SJSA1 (cell line): Measurements from ENCODE around the gene KCNJ14. TPM values are rescaled to one million over a fixed set of nuclear protein-coding genes. Genes with fewer than 3 reads are reported as not detected.

Experiments used
- DNase-seq, 2 experiments: peaks; one replicate each; pipeline ENCODE4 v3.0.0-alpha.2; 2015 to 2020; ENCODE audit warnings: low spot score in 2 of 2, low read depth in 1 of 2
- H3K27ac ChIP-seq: fragments of 250-450 bp; sonication (Bioruptor Pico); 2 replicates; pipeline ENCODE4 v1.5.1; 2020; ENCODE audit warnings: mild to moderate bottlenecking, moderate library complexity
- H3K27me3 ChIP-seq: fragments of 250-450 bp; sonication (Bioruptor Pico); replicated peaks from 2 replicates; pipeline ENCODE4 v1.5.1; 2020; ENCODE audit warnings: mild to moderate bottlenecking, moderate library complexity
- H3K36me3 ChIP-seq: fragments of 250-450 bp; sonication (Bioruptor Pico); 2 replicates; pipeline ENCODE4 v1.5.1; 2020; ENCODE audit warnings: mild to moderate bottlenecking
- H3K4me1 ChIP-seq: fragments of 250-450 bp; sonication (Bioruptor Pico); replicated peaks from 2 replicates; pipeline ENCODE4 v1.6.1; 2021; ENCODE audit warnings: mild to moderate bottlenecking
- H3K4me3 ChIP-seq: fragments of 250-450 bp; sonication (Bioruptor Pico); 2 replicates; pipeline ENCODE4 v1.5.1; 2020; ENCODE audit warnings: mild to moderate bottlenecking
- H3K9me3 ChIP-seq: fragments of 250-450 bp; sonication (Bioruptor Pico); replicated peaks from 2 replicates; pipeline ENCODE4 v1.5.1; 2020; ENCODE audit warnings: mild to moderate bottlenecking
- total RNA-seq: library from RNA; depleted of rRNA; stranded (reverse); fragments of >200 nt; shearing (Covaris generic); gene quantifications from 2 replicates; pipeline ENCODE4 v1.2.3, GENCODE V29; 2014

The KCNJ14 gene
- total RNA-seq, 1 experiment from 2014 or later, result 0.55 TPM

DNA sequence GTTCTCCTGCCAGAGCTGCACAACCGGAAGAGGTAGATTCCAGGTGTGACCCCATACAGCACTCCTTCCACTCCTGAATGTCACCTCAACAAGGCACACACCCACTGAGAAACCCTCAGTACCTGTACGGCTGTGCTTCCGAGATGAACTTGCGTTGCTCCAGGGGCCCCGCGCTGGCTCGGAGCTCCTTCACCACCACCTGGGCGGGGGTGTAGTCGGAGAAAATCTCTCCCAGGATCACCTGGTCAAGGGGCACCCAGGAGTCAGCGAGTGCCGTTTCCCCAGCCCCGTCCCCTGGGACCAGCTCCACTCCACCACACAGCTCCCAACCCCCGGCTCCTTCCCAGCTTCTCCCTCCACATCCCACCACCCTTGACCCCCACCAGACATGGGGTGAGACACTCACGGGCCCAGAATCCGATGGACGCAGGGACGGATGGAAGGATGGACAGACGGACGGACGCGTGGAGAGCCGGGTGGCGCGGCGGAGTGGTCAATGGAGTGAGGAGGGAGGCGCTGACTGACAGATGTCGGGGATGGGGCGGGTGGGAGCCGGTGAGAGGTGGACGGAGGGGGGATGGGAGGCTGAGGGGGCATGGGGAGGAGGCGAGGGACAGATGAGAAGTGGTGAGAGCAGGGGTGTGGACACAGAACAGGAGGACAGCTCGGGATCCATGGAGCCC lies 53.5 kb downstream of the KCNJ14 start:
- H3K27ac ChIP-seq, result no peak overlapping the region
- H3K9me3 ChIP-seq, result 0 out of 2 replicates have a peak, but pooled peaks cover 2% of the 10 kb centered on the region
- no peak for DNase-seq
- H3K27me3 ChIP-seq, result peaks cover 41% of the 10 kb centered on the region
- no peaks in the 10 kb centered on the region for H3K36me3 ChIP-seq
- H3K4me3 ChIP-seq, result no peak overlapping the region
- H3K4me1 ChIP-seq, result 0 out of 2 replicates have a peak, but pooled peaks cover 3% of the 10 kb centered on the region

DNA sequence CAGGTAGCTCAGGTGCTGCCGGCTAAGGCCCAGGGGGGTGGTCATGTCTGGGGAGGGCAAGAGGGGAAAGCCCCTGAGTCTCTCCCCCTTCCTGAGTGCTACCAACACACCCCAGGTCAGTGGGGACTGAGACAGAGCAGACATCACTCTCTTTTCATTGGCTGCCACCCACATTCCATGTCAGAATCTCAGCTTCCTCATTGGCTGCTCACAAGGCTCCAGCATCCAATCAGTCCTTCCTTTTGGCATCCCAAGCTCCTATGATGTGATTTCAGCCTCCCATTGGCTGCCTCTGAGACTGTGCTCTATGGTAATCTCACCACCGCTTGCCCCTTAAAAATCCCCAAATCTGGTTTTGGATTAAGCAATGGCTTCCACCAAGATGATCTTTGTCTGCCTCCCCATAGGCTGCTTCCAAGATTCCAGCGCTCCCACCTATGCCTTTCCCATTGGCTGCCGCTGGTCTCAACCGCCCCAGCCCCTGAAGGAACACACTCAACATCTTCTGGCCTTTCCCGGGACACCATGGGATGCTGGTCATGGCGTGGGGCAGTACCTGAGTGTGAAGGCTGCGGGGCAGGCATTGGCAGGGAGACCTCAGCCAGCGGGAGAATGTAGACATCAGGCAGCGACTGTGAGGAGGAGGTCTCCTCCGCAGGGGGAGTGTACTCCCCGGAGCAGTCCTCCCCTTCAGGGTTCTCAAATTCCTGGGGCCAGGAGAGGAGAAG lies 54.3 kb downstream of the KCNJ14 start:
- Histone ChIP-seq H3K9me3 (0 out of 2 replicates have a peak, but pooled peaks cover 2% of the 10 kb centered on the region), H3K27me3 (peaks cover 43% of the 10 kb centered on the region), H3K4me3 (no peak overlapping the region), H3K36me3 (no peaks in the 10 kb centered on the region), H3K4me1 (0 out of 2 replicates have a peak, but pooled peaks cover 3% of the 10 kb centered on the region), H3K27ac (no peak overlapping the region)
- DNase-seq, result no peak

DNA sequence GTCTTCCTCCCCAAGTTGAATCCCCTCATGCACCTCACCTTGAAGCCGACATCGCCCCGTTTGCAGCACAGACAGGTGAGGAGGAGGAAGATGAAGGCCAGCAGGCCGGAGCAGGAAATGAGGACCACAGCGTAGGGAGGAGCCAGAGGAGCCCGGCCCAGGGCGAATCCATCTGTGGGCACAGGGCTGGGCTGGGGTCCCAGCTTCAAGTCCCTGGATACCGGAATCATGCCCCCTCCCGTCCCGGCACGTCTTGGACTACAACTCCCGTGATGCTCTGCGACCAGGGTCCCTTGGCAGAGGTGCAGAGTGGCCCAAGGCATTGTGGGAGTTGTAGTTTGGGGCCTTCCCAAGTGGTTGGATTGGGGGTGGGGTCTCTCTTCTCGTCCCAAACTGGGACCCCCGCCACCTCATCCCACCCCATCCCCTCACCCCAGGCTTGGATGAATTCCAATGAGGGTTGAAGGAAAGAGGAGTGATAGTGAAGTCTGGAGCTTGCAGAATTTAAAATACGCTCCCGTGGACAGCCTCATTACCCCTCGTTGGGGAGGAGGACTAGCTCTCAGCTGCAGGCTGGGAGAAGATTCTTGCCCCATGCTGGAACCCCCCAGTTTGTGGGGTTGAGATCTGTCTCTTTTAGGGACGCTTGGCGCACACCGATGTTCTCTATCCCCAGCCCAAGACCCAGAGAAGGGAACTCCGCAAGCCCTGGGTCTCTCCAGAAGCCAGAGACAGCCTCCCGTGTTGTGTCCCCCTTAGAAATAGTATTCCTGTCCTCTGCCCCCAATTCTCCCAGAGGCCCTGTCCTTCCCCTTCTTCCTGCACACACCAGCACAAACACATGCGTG lies 55.3 kb downstream of the KCNJ14 start:
- Histone ChIP-seq H3K27ac (no peak overlapping the region), H3K4me1 (0 out of 2 replicates have a peak, but pooled peaks cover 3% of the 10 kb centered on the region), H3K4me3 (no peak overlapping the region), H3K27me3 (peaks cover 43% of the 10 kb centered on the region), H3K36me3 (no peaks in the 10 kb centered on the region), H3K9me3 (0 out of 2 replicates have a peak, but pooled peaks cover 2% of the 10 kb centered on the region)
- no peak for DNase-seq

DNA sequence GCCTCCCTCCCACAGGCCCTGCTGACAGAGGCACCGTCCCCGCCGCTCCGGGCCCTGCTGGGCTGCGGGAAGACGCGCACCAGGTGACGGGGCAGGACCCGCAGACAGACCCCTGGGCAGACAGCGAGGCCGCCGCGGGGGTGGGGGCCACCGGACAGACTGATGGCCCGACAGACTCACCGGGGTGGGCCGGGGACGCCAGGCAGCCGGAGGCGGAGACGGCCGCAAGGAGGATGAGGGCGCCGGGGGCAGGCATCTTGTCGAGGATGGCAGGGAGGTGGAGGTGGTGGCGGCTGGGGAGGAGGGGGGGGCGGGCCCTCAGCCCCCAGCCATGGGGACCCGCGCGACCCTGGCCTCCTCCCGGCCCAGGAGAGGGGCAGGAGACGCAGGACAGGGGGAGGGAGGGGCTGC lies 56.0 kb downstream of the KCNJ14 start:
- Histone ChIP-seq H3K4me1 (0 out of 2 replicates have a peak, but pooled peaks cover 3% of the 10 kb centered on the region), H3K27ac (no peak overlapping the region), H3K27me3 (peaks cover 43% of the 10 kb centered on the region), H3K4me3 (no peak overlapping the region), H3K9me3 (0 out of 2 replicates have a peak, but pooled peaks cover 2% of the 10 kb centered on the region), H3K36me3 (no peaks in the 10 kb centered on the region)
- DNase-seq, result no peak

DNA sequence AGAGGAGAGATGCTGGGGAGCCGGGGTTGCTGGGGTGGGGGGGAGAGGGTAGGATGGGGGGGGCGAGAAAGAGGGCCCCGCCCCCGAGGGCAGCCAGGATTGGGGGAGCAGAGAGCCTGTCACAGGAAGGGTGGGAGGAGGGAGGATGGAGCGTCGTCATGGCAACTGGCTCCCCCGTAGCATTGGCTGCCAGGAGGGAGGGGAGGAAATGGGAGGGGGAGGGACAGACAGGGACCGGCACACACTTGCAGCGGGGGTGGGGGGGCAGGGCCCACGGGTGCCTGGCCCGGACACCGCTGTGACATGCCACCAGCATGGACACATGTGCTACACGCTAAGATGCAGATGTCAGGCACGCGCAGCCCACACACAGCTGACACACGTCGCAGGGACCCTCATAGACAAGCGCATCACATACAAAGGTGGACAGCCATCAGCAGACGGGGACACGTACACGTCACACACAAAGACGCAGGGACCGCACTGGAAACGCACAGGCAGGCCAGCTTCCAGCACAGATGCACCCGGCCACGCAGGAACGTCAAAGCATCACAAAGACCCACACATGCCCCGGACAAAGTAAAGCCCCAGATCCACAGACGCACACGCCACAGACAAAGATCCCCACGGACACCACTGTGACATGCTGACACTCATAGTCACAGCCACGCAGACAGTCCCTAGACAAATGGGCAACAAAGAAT lies 56.6 kb downstream of the KCNJ14 start, which contains the start of gene LMTK3:
LMTK3 (minus strand) TSS at position 36 of the 704 bp plus-strand sequence. CDS start 259 bp downstream, outside the sequence.
- DNase-seq, result no peak
- 0 out of 2 replicates have a peak, but pooled peaks cover 2% of the 10 kb centered on the region for H3K9me3 ChIP-seq
- no peak within 1 kb of the TSS for H3K4me3 ChIP-seq
- peaks cover 43% of the 10 kb centered on the region for H3K27me3 ChIP-seq
- no peaks in the 10 kb centered on the region for H3K36me3 ChIP-seq
- 0 out of 2 replicates have a peak, but pooled peaks cover 3% of the 10 kb centered on the region for H3K4me1 ChIP-seq
- no peak within 1 kb of the TSS for H3K27ac ChIP-seq

DNA sequence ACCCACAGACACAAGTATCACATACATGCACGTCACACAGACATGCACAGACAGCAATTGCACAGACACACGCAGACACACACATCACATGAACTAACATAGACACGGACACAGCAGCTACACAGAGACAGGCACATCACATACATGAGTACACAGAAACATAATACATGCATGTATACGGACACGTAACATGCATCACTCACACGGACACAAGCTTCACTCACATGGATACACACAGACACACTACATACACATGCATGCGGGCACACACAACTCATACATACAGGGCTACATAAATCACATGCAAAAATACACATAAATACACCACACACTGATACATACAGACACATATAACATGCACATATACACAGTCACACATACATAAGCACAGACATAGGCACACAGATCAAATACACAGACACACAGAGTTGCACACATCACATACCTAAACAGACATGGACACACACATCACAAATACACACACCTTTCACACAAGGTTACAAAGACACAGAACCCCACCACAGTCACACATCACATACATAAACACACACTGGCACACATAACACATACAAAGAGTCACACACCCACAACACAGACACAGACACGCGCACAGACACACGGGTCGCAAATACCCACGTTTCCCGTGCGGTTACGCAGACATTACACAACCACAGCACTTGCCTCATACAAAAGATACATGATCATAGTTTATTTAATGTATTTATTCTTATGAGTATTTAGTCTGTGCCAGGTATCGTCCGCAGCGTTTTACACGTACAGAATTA lies 57.3 kb downstream of the KCNJ14 start:
- Histone ChIP-seq H3K36me3 (no peaks in the 10 kb centered on the region), H3K4me1 (0 out of 2 replicates have a peak, but pooled peaks cover 3% of the 10 kb centered on the region), H3K27me3 (peaks cover 38% of the 10 kb centered on the region), H3K27ac (no peak overlapping the region), H3K9me3 (0 out of 2 replicates have a peak, but pooled peaks cover 2% of the 10 kb centered on the region), H3K4me3 (no peak overlapping the region)
- no peak for DNase-seq

DNA sequence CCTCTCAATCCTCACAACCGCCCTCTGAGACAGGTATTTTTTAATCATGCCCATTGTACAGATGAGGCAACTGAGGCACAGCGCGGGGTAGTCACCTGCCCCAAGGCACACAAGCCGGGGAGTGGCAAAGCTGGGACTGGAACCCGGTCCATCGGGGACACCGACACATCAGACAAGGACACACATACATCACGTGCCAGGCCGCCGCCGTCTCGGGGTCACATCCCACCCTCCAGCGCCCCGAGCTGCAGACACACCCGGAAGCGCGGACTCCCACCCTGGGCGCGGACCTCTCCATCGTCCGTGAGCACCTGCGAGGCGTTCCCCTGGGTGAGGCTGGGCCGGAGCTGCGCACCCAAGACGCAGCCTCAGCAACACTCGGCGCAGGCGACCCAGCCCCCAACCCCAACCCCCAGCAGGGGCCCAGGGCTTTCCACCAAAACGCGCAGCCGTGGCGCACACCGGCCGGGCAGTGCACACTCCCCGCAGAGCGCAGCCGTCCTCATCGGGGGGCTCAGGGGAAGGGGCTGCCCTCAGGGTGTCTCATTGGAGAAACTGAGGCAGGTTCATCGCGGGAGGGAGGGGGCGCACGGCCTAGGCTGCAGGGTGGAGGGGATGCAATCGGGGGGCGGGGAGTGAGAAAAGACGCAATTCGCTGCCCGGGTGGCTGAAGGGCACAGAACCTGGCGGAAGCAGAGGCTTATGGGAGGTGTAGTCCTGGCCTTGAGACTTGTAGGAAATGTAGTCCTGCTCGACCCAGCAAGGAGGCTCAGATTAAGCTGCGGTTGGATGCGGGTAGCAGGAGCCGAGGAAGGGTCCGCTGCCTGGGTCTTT lies 58.1 kb downstream of the KCNJ14 start:
- Histone ChIP-seq H3K4me1 (0 out of 2 replicates have a peak, but pooled peaks cover 3% of the 10 kb centered on the region), H3K36me3 (no peaks in the 10 kb centered on the region), H3K9me3 (0 out of 2 replicates have a peak, but pooled peaks cover 2% of the 10 kb centered on the region), H3K27ac (no peak overlapping the region), H3K4me3 (peak overlapping the region; percentile 19), H3K27me3 (peaks cover 37% of the 10 kb centered on the region)
- no peak for DNase-seq

DNA sequence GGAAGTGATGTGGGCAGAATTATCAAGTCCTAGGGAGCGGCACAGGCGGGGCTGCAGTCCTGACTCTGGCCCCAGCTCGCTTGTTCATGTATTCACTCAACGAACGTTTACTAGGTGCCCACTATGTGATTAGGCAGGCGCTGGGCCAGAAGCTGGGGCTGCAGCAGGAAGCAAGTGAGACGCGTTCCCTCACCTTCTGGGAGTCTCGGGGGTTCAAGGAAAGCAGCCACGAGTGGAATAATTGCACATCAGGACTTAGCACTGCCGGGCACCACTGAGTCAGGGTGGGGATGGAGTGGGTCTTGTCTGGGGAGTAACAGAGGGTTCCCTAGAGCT lies 58.7 kb downstream of the KCNJ14 start:
- no peaks in the 10 kb centered on the region for H3K36me3 ChIP-seq
- peaks cover 37% of the 10 kb centered on the region for H3K27me3 ChIP-seq
- H3K4me3 ChIP-seq, result no peak overlapping the region
- H3K4me1 ChIP-seq, result 0 out of 2 replicates have a peak, but pooled peaks cover 3% of the 10 kb centered on the region
- H3K9me3 ChIP-seq, result 0 out of 2 replicates have a peak, but pooled peaks cover 2% of the 10 kb centered on the region
- no peak for DNase-seq
- no peak overlapping the region for H3K27ac ChIP-seq

DNA sequence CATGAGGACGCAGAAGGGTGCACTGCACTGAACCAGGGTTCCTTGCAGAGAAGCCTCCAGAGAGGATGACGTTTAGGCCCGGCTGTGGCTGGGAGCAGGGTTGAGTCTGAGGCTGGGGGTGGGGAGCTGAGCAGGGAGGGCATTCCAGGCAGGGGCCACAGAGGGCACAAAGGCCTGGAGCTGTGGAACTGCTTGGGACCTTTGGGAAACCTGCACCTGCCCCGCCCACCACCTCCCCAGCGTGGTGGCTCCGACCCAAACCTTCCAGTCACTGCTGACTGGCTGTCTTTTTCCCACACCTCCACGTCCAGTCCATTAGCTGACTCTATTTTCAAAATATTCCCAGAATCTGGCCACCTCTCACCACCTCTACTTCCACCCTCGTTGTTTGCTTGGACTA lies 61.2 kb downstream of the KCNJ14 start:
- Histone ChIP-seq H3K27me3 (peaks cover 21% of the 10 kb centered on the region), H3K4me3 (no peak overlapping the region), H3K9me3 (0 out of 2 replicates have a peak, but pooled peaks cover 2% of the 10 kb centered on the region), H3K36me3 (no peaks in the 10 kb centered on the region), H3K27ac (no peak overlapping the region), H3K4me1 (0 out of 2 replicates have a peak, but pooled peaks cover 3% of the 10 kb centered on the region)
- no peak for DNase-seq
